GM20431 (cell line): ENCODE results near the gene REEP2.
"Not testable (repeated sequence)": the region's sequence is repeated elsewhere in the genome, so short reads cannot be mapped to it uniquely, and the experiment has no call there.

Experiments
- in situ Hi-C: fragments of 300-500 bp; cut with MseI, MboI; formaldehyde crosslinking; loops from one replicate; pipeline ENCODE4 v1.15.0; 2020; ENCODE audit warnings: low sequenced_read_pairs; ENCODE audit not compliant: unreplicated experiment

REEP2 gene

GRCh38 chr5:138465261-138466124 is 26.6 kb downstream of the REEP2 start, which contains the start of gene EGR1:
Gene EGR1 (plus strand): TSS chr5:138465479. CDS start chr5:138465762, 283 bp downstream.
- in situ Hi-C loops, result no loop called here

- in situ Hi-C loops, result no loop called here
Measured at GRCh38 chr5:138466125-138466899, 27.5 kb downstream of the REEP2 start.

DNA sequence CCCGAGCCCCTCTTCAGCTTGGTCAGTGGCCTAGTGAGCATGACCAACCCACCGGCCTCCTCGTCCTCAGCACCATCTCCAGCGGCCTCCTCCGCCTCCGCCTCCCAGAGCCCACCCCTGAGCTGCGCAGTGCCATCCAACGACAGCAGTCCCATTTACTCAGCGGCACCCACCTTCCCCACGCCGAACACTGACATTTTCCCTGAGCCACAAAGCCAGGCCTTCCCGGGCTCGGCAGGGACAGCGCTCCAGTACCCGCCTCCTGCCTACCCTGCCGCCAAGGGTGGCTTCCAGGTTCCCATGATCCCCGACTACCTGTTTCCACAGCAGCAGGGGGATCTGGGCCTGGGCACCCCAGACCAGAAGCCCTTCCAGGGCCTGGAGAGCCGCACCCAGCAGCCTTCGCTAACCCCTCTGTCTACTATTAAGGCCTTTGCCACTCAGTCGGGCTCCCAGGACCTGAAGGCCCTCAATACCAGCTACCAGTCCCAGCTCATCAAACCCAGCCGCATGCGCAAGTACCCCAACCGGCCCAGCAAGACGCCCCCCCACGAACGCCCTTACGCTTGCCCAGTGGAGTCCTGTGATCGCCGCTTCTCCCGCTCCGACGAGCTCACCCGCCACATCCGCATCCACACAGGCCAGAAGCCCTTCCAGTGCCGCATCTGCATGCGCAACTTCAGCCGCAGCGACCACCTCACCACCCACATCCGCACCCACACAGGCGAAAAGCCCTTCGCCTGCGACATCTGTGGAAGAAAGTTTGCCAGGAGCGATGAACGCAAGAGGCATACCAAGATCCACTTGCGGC is 28.2 kb downstream of the REEP2 start:
- in situ Hi-C loops, result no loop called here

DNA sequence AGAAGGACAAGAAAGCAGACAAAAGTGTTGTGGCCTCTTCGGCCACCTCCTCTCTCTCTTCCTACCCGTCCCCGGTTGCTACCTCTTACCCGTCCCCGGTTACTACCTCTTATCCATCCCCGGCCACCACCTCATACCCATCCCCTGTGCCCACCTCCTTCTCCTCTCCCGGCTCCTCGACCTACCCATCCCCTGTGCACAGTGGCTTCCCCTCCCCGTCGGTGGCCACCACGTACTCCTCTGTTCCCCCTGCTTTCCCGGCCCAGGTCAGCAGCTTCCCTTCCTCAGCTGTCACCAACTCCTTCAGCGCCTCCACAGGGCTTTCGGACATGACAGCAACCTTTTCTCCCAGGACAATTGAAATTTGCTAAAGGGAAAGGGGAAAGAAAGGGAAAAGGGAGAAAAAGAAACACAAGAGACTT is 28.9 kb downstream of the REEP2 start:
- in situ Hi-C loops, result no loop called here

GRCh38 chr5:138468133-138468965 is 29.5 kb downstream of the REEP2 start:
- in situ Hi-C loops, result no loop called here

GRCh38 chr5:138468966-138469539 is 30.2 kb downstream of the REEP2 start:
- in situ Hi-C loops, result no loop called here

- in situ Hi-C loops, result no loop called here
Measured at GRCh38 chr5:138469540-138470321, 30.9 kb downstream of the REEP2 start.

- in situ Hi-C loops, result no loop called here
Measured at GRCh38 chr5:138470322-138471051, 31.6 kb downstream of the REEP2 start.

DNA sequence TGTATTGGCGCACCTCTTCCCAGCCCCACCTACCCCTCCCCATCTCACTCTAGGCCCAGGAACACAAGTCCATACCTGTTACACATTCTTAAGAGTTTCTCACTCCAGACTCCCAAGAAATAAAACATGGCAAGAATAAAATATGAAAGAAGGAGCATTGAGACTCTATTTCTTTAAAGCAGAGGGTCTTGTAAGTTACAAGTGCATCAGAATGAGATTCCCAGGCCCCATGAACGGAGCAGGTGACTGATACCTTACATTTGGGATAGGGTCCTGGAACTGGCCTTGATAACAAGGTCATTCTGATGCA is 32.1 kb downstream of the REEP2 start:
- in situ Hi-C loops, result no loop called here

- in situ Hi-C loops, result no loop called here
Measured at GRCh38 chr5:138472353-138472752, 33.5 kb downstream of the REEP2 start.

DNA sequence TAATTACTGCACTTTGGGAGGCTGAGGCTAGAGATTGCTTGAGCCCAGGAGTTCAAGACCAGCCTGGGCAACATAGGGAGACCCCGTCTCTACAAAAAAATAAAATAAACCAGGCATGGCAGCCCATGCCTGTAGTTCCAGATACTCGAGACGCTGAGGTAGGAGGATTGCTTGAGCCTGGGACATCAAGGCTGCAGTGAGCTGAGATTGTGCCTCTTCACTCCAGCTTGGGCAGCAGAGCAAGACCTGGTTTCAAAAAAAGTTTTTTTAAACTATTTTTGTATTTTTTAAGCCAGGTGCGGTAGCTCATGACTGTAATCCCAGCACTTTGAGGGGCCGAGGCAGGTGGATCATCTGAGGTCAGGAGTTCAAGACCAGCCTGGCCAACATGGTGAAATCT is 34.3 kb downstream of the REEP2 start:
- in situ Hi-C loops, result not testable (repeated sequence)

- in situ Hi-C loops, result no loop called here
Measured at GRCh38 chr5:138476918-138477317, 38.1 kb downstream of the REEP2 start.

DNA sequence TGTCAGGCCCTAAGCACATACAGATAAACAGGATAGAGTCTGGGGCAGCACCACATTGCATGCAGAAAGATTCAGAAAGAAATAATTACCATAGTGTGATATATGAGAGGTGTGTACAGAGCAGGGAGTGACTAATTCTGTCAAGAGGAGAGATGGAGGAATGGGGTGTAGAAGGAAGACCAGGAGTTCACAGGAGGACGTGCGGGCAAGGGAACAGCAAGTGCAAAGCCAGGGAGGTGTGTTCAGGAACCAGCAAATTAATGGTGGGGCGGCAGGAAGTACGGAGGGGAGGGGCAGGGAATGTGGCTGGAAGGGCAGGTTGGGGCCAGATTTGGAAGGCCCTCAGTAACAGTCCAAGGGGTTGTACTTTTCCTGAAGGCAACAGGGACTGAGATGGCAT is 43.8 kb downstream of the REEP2 start:
- in situ Hi-C loops, result no loop called here

GRCh38 chr5:138488481-138488945 is 49.7 kb downstream of the REEP2 start:
- in situ Hi-C loops, result no loop called here

DNA sequence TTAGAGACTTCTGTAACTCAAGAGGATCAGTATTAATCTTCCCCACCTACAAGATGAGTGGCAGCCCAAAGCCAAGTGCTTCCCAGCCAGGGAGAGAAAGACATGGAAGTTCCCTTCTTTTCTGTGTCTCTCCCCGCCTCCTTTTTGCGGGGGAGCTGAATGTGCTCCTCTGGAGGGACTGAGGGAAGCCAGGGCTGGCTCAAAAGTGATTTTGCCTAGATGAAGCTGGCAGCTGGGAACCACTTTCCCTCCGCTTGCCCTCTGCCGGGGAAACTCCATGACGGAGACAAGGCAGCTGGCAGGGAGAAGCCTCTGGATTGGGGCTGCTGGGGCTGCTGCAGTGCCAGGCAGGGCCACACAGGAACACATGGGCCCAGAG is 50.8 kb downstream of the REEP2 start:
- in situ Hi-C loops, result no loop called here

- in situ Hi-C loops, result no loop called here
Measured at GRCh38 chr5:138490648-138491283, 51.9 kb downstream of the REEP2 start.

GRCh38 chr5:138491284-138491648 is 52.4 kb downstream of the REEP2 start:
- in situ Hi-C loops, result no loop called here
